B cell (primary cell): ENCODE data around the gene NHS. TPM values are rescaled to one million over a fixed set of nuclear protein-coding genes. Genes with fewer than 3 reads are reported as not detected.

Experiments
- ATAC-seq: fragments of 200-7000 bp; cut with Tn5 transposase; one replicate; pipeline ENCODE4 v1.10.0; 2021; ENCODE audit warnings: low read depth, mild to moderate bottlenecking, moderate number of reproducible peaks, moderate library complexity
- CTCF ChIA-PET: fragments of 350-600 bp; sonication (Branson Sonifier 250); formaldehyde crosslinking; loops from one replicate; lab custom pipeline; 2021; ENCODE audit warnings: antibody characterized with exemption, inconsistent platforms; lab: Charles Lee
- POLR2A ChIA-PET: fragments of 350-600 bp; sonication (Branson Sonifier 250); formaldehyde crosslinking; loops from one replicate; lab custom pipeline; 2021; ENCODE audit warnings: antibody characterized with exemption; lab: Charles Lee
- DNase-seq: peaks from one replicate; pipeline ENCODE4 v3.0.0; 2013
- H2AFZ ChIP-seq: 2 replicates; pipeline ENCODE4 v1.6.1; 2012; ENCODE audit warnings: mild to moderate bottlenecking, low read depth, low read length; ENCODE audit not compliant: insufficient read depth, poor library complexity, severe bottlenecking
- H3K27ac ChIP-seq, 2 donors: 1 replicate in 1 of 2; 2 replicates in 1 of 2; pipeline ENCODE4 v1.5.1; 2012 to 2013; ENCODE audit warnings: low read length in 2 of 2, mild to moderate bottlenecking in 2 of 2, moderate library complexity in 1 of 2
- H3K27me3 ChIP-seq, 4 experiments: fragments of 200-600 bp in 1 of 4; sonication (generic) in 1 of 4; replicated peaks in 1 of 4; 1 replicate in 2 of 4; 2 replicates in 2 of 4; pipeline versions ENCODE4 v1.6.1 to v1.7.0; 2013 to 2016; ENCODE audit warnings: low read length in 3 of 4, mild to moderate bottlenecking in 2 of 4, mixed read lengths in 1 of 4, moderate library complexity in 1 of 4; ENCODE audit not compliant: insufficient read depth in 4 of 4, control insufficient read depth in 3 of 4; ENCODE audit errors: control extremely low read depth in 1 of 4
- H3K36me3 ChIP-seq, 2 experiments: replicated peaks in 1 of 2; 1 replicate in 1 of 2; 2 replicates in 1 of 2; pipeline versions ENCODE4 v1.6.1 to v1.7.1; 2013; ENCODE audit warnings: low read length in 1 of 2; ENCODE audit not compliant: insufficient read depth in 2 of 2, control insufficient read depth in 1 of 2; ENCODE audit errors: control extremely low read depth in 1 of 2, extremely low read depth in 1 of 2
- H3K4me1 ChIP-seq, 2 donors: fragments of 200-600 bp in 1 of 2; sonication (generic) in 1 of 2; 1 replicate in 1 of 2; 2 replicates in 1 of 2; pipeline versions ENCODE4 v1.5.1 to v1.6.1; 2013 to 2017; ENCODE audit warnings: low read length in 2 of 2; ENCODE audit not compliant: control insufficient read depth in 2 of 2, insufficient read depth in 2 of 2
- H3K4me2 ChIP-seq: replicated peaks from 2 replicates; pipeline ENCODE3; 2012; ENCODE audit warnings: mild to moderate bottlenecking, low read depth, low read length; ENCODE audit not compliant: poor library complexity, severe bottlenecking
- H3K4me3 ChIP-seq, 5 experiments: fragments of 200-600 bp in 1 of 5; sonication (generic) in 1 of 5; 1 replicate in 3 of 5; 2 replicates in 2 of 5; pipeline versions ENCODE4 v1.5.1 to v1.7.0; 2011 to 2016; ENCODE audit warnings: low read length in 4 of 5, mild to moderate bottlenecking in 4 of 5, low read depth in 2 of 5, control low read depth in 1 of 5, moderate library complexity in 1 of 5; ENCODE audit not compliant: insufficient read depth in 1 of 5; ENCODE audit errors: control extremely low read depth in 1 of 5, extremely low read depth in 1 of 5
- H3K79me2 ChIP-seq: fragments of 200-600 bp; sonication (generic); one replicate; pipeline ENCODE4 v1.6.0; 2016; ENCODE audit warnings: low read length; ENCODE audit not compliant: control insufficient read depth, insufficient read depth
- H3K9ac ChIP-seq: fragments of 200-600 bp; sonication (generic); 2 replicates; pipeline ENCODE4 v1.6.1; 2017; ENCODE audit warnings: mild to moderate bottlenecking, low read length, moderate library complexity
- H3K9me3 ChIP-seq, 3 donors: one replicate each; pipeline versions ENCODE4 v1.6.1 to v1.7.1; 2013; ENCODE audit warnings: low read length in 2 of 3; ENCODE audit not compliant: control insufficient read depth in 2 of 3, insufficient read depth in 1 of 3; ENCODE audit errors: control extremely low read depth in 1 of 3
- H4K20me1 ChIP-seq: 2 replicates; pipeline ENCODE4 v1.6.0; 2012; ENCODE audit warnings: mild to moderate bottlenecking, low read length; ENCODE audit not compliant: insufficient read depth, control insufficient read depth, poor library complexity, severe bottlenecking
- H3K27ac Mint-ChIP-seq: one replicate; pipeline ENCODE4 v1.8.0; 2021; ENCODE audit warnings: mixed read lengths
- H3K27me3 Mint-ChIP-seq: one replicate; pipeline ENCODE4 v1.8.0; 2021; ENCODE audit warnings: mixed read lengths
- H3K4me1 Mint-ChIP-seq: one replicate; pipeline ENCODE4 v1.8.0; 2021; ENCODE audit warnings: mixed read lengths
- H3K4me3 Mint-ChIP-seq: one replicate; pipeline ENCODE4 v1.8.0; 2021; ENCODE audit warnings: mixed read lengths
- H3K9me3 Mint-ChIP-seq: one replicate; pipeline ENCODE4 v1.8.0; 2022; ENCODE audit warnings: mixed read lengths; ENCODE audit not compliant: insufficient read depth
- CTCF ChIP-seq: fragments of 200-600 bp; IDR thresholded peaks from one replicate; pipeline ENCODE4 v1.8.0; 2022; ENCODE audit warnings: antibody characterized with exemption, mild to moderate bottlenecking
- EZH2 ChIP-seq: IDR thresholded peaks from 2 replicates; pipeline ENCODE4 v1.6.1; 2012; ENCODE audit warnings: borderline replicate concordance, low read depth, mild to moderate bottlenecking, moderate library complexity, low read length; ENCODE audit not compliant: insufficient read depth, poor library complexity, severe bottlenecking
- WGBS: methylation state at CpG from one replicate; pipeline ENCODE4 v1.1.5; 2013; ENCODE audit warnings: missing lambda C conversion rate; ENCODE audit not compliant: insufficient coverage; 5-methylcytosine and 5-hydroxymethylcytosine counted together
- intact Hi-C: fragments of 100-400 bp; cut with micrococcal nuclease; formaldehyde crosslinking; loops from one replicate; pipeline ENCODE4 v1.10.0; 2022
- polyA plus RNA-seq: library from polyadenylated mRNA; depleted of rRNA; stranded (reverse); fragments of >200 nt; gene quantifications from 2 replicates; pipeline ENCODE4 v1.2.3, GENCODE V29; 2012
- total RNA-seq, 2 donors: library from RNA; stranded (reverse); fragments of 120-200 nt in 1 of 2; gene quantifications; 1 replicate in 1 of 2; 2 replicates in 1 of 2; pipeline versions ENCODE4 v1.2.3 to v1.2.4, GENCODE V29; 2013 to 2022

Gene NHS
- total and polyA plus RNA-seq, 2 donors (not counting 1 experiment from before 2014, with no cell fraction given): not detected

GRCh38 chrX:17405225-17405969, 30.4 kb downstream of the NHS start:
- TF ChIP-seq EZH2: no peak
- no peak for TF ChIP-seq CTCF
- H3K27ac Mint-ChIP-seq: no peak overlapping the region
- ChIA-PET CTCF (no interaction called here), POLR2A (no interaction called here)
- H3K27me3 Mint-ChIP-seq: no peaks in the 10 kb centered on the region
- no peak for ATAC-seq
- no peak for DNase-seq
- no peaks in the 10 kb centered on the region for H3K4me1 ChIP-seq
- no peaks in the 10 kb centered on the region for H3K9me3 ChIP-seq
- H3K4me2 ChIP-seq: no peak overlapping the region
- H3K27ac ChIP-seq: no peak overlapping the region
- no peaks in the 10 kb centered on the region for H3K27me3 ChIP-seq
- no peak overlapping the region for H2AFZ ChIP-seq
- WGBS: 90% methylated on average over 2 of the region's 5 CpGs
- H3K79me2 ChIP-seq: no peaks in the 10 kb centered on the region
- H3K9me3 Mint-ChIP-seq: no peaks in the 10 kb centered on the region
- H3K36me3 ChIP-seq: no peaks in the 10 kb centered on the region
- no peak overlapping the region for H3K4me3 Mint-ChIP-seq
- H3K4me3 ChIP-seq: no peak overlapping the region
- intact Hi-C loops: no loop called here
- H3K9ac ChIP-seq: no peak overlapping the region
- no peaks in the 10 kb centered on the region for H3K4me1 Mint-ChIP-seq
- no peaks in the 10 kb centered on the region for H4K20me1 ChIP-seq

GRCh38 chrX:17409566-17410290, 34.7 kb downstream of the NHS start:
- WGBS: no CpG with 5 or more reads among the region's 3 CpGs
- H3K27ac Mint-ChIP-seq: no peak overlapping the region
- H3K27me3 Mint-ChIP-seq: no peaks in the 10 kb centered on the region
- intact Hi-C loops: no loop called here
- H3K4me1 Mint-ChIP-seq: no peaks in the 10 kb centered on the region
- Histone ChIP-seq H3K9ac (no peak overlapping the region), H3K36me3 (no peaks in the 10 kb centered on the region), H3K79me2 (no peaks in the 10 kb centered on the region), H3K4me2 (no peak overlapping the region), H3K4me3 (no peak overlapping the region), H2AFZ (no peak overlapping the region), H3K27me3 (no peaks in the 10 kb centered on the region), H3K4me1 (no peaks in the 10 kb centered on the region), H3K9me3 (no peaks in the 10 kb centered on the region), H3K27ac (no peak overlapping the region), H4K20me1 (no peaks in the 10 kb centered on the region)
- ChIA-PET POLR2A (no interaction called here), CTCF (no interaction called here)
- H3K9me3 Mint-ChIP-seq: no peaks in the 10 kb centered on the region
- ATAC-seq (no peak), DNase-seq (no peak)
- no peak overlapping the region for H3K4me3 Mint-ChIP-seq
- TF ChIP-seq CTCF (no peak), EZH2 (no peak)
